Fibroblast of the conjunctiva (primary cell): ENCODE data around the gene DRICH1.
A peak's percentile ranks its signal among the peaks of the same experiment; 100 is the strongest.
"Not testable (repeated sequence)": the region's sequence is repeated elsewhere in the genome, so short reads cannot be mapped to it uniquely, and the experiment has no call there.

Experiments used
- DNase-seq: peaks from one replicate; pipeline ENCODE4 v3.0.0-alpha.2; 2010; ENCODE audit warnings: low read depth

Gene DRICH1

DNA sequence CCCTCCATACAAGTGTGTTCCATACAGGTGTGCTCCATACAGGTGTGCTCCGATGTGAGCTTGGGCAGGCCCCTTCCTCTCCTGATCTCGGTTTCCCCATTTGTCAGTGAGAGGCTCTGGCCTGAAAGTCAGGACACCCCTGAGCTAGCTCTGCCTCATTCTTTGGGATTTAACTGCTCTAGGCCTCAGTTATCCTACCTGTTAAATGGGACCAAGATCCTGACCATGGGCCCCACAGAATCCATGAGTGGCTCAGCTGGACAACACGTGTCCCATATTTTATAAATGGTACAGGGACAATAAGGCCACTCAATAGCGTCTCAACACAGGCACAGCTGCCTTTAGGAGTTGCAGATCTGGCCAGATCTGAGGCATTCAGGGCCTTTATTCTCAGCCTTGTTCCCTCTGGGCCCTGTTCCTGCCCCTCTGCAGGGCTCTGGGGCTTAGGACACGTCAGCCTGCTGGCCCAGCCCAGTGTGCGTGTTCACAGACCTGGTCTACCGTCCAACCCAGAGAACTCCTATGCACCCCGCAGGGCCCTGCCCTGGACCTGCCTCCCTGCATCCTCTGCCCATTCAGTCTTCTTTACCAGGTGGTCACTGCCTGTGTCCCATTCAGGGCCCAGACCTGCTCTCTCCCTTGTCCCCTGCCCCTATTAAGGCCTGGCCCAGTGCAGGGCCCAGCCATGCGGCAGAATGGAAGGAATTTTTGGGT lies 33.2 kb downstream of the DRICH1 start:
- DNase-seq: no peak

DNA sequence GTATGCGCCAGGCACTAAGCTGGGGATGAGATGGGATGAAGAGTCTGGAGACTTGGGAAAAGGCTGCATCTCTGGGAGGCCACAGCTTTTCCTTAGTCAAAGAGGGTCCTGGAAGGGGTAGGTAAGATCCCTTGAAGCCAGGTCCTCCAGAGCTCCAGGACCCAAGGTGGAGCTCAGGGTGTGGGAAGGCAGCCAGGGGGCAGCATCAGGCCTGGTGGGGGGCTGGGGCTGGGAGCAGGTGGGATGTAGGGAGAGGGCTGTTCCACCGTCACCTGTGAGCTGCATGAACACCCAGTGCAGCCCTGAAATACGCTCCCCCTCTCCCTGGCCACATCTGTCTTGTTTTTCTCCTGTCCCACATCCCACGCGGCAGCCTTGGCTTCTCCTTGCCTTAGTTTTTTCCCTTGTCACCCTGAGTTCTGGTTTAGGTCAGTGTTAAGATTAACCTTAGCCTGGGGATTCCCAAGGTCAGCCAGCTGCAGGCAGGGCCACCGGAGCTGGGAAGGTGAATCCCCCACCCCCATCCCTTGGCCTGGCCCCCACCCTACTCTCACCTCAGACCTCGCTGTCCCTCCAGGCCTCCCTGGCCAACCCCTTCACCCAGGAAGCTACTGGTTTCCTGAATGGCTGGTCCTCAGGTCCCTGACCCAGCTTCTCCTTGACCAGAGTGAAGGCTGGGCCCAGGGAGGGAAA lies 34.4 kb downstream of the DRICH1 start:
- not testable (repeated sequence) for DNase-seq

DNA sequence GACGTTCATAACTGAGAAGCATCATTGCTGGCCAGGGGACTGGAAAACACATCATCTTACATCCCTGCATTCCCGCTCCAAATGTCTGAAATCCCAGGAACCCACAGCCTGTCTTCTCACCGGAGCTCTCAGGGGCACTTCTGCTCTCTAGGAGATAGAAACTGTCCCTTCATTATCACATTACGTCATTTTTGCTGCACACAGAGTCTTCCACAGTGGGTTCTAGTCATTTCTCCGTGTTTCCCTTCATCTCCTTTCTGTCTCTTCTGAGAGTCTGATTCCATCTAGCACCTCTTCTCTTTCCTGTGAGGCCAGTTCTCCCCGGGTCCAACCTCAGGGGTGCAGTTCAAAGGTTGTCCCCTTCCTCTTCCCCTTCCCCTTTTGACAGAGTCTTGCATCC lies 36.2 kb downstream of the DRICH1 start:
- not testable (repeated sequence) for DNase-seq

GRCh38 chr22:23591846-23592245 lies 40.3 kb downstream of the DRICH1 start:
- no peak for DNase-seq

GRCh38 chr22:23591201-23591791 lies 40.8 kb downstream of the DRICH1 start:
- DNase-seq: peak; percentile 48

GRCh38 chr22:23583836-23584235 lies 48.3 kb downstream of the DRICH1 start:
- no peak for DNase-seq

GRCh38 chr22:23583153-23583552 lies 49.0 kb downstream of the DRICH1 start:
- DNase-seq: no peak

GRCh38 chr22:23581260-23581650 lies 50.9 kb downstream of the DRICH1 start:
- no peak for DNase-seq

DNA sequence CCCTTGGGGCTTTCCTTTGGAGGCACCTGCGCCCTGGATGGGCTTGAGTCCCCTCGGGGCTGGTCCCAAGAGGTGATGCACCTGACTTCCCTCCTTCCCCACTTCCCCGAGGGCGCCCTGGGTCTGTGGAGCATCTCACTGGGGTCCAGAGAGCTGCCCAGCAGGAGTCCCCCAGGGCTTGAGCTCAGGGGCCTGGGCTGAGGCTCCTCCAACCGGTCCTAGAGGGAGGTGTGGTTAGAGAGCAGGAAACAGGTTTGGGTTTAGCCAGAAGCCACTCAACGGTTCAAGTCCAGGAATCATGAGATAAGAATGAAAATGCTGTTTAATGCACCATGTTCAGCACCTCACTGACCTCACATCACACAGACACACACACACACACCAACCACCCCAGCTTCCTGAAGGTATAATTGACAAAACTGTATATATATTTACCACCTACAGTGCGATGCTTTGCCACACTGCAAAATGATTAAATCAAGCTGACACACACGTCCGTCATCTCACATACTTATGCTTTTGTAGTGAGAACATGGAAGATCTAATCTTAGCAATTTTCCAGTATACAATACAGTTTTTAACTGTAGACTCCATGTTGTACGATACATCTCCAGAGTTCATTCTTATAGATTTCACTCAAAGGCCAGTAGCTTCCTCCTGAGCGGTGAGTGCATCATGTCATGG lies 51.4 kb downstream of the DRICH1 start:
- DNase-seq: no peak

- DNase-seq: no peak
Measured at GRCh38 chr22:23579870-23580575, 52.1 kb downstream of the DRICH1 start, which contains the start of gene IGLL1. IGLL1 (minus strand) TSS chr22:23580290; CDS start chr22:23580190, 100 bp downstream.

DNA sequence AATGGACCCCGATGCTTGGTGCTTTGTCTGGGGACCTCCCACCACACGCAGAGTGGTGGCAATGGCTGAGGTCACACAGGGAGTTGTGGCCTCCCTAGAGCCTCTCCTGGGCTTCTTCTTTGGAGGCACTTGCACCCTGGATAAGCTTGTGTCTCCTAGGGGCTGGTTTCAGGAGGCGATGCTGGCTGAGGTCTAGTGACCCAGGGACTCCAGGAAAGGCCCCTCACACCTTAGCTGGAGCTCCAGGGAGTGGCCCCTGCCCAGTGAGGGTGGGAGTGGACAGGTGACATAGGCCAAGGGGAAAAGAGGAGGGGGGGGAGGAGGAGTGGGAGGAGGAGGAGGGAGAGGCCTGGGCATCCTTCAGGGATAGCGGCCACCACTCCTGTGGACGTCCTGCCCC lies 52.8 kb downstream of the DRICH1 start:
- DNase-seq: no peak

DNA sequence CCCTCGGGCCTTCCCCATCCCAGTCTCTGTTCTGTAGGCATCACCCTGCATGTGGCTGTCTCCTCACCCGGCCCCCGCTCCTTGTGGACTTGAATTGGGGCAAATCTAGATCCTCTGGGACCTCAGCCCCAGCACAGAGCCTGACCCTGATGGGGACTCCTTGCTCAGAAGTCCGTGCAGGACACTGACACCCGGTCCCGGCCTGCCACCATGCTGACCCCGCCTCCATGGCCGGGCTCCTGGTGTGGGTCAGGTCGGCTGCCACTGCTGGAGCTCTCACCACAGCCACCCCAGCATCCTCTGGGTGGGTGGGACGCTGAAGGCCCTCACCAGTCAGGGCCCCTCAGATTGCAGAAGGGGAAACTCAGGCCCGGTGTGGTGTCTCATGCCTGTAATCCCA lies 53.8 kb downstream of the DRICH1 start:
- DNase-seq: no peak

DNA sequence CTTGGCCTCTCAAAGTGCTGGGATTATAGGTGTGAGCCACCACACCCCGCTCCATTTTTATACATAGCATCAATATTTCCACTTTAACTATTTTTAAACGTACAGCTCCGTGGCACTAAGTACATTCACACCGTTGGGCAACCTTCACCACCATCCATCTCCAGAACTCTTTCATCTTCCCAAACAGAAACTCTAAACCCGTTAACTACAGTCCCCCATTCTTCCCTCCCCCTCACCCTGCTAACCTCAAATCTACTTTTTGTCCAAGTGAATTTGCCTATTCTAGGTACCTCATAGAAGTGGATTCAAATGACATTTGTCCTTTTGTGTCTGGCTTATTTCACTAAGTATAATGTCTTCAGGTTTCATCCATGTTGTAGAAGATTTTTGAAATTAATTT lies 55.4 kb downstream of the DRICH1 start:
- DNase-seq: no peak

- no peak for DNase-seq
Measured at GRCh38 chr22:23575601-23576000, 56.5 kb downstream of the DRICH1 start.

DNA sequence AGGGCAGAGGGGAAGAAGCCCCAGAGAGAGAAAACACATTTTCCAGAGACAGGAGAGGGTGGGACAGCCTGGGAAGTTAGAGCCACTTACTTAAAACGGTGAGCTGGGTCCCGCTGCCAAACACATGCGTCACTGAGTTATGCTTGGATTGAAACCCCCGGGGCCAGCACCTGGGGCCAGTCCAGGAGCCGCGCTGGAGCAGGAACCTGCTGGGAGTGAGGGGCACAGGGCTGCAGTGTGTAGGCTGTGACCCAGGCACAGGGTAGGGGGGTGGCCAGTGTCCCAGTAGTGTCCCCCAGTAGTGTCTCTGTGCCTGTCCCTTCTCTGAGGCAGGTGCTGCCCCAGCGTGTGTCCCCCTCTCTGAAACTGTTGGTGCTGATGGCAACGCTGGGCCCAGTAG lies 57.2 kb downstream of the DRICH1 start:
- no peak for DNase-seq

- no peak for DNase-seq
Measured at GRCh38 chr22:23574371-23574811, 57.7 kb downstream of the DRICH1 start.

DNA sequence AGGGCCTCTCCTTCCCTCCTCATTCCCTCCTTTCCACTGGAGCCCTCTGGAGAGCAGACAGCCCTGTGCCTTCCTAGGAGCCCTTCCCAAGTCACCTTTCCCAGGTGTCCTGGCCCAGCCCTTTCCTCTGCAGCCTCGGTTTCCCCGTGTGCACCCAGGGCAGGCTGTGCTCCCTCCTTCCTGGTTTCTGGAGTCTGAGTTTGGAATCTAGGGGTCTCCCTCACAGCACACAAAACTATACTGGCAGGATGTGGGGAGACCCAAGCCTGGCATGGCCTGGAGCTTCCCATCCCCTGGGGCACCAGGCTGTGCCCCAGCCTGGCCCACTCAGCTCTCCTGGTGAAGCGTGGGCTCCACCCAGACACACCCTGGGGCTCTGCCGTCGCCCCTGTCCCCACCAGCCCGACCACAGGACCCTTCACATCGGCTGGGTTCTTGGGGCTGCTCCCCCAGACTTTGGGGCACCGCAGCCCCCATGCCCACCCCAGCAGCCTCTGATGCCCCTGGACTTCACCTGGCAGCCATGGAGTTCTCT lies 58.4 kb downstream of the DRICH1 start:
- not testable (repeated sequence) for DNase-seq

DNA sequence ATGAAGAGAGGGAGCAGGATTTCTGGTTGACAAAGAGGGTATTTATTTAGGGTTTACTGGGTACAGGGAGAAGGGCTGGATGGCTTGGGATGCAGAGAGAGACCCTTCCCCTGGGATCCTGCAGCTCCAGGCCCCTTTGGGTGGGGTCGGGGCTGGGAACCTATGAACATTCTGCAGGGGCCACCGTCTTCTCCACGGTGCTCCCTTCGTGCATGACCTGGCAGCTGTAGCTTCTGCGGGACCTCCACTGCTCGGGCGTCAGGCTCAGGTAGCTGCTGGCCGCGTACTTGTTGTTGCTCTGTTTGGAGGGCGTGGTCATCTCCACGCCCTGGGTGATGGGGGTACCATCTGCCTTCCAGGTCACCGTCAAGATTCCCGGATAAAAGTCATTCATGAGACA lies 59.0 kb downstream of the DRICH1 start:
- DNase-seq: not testable (repeated sequence)

DNA sequence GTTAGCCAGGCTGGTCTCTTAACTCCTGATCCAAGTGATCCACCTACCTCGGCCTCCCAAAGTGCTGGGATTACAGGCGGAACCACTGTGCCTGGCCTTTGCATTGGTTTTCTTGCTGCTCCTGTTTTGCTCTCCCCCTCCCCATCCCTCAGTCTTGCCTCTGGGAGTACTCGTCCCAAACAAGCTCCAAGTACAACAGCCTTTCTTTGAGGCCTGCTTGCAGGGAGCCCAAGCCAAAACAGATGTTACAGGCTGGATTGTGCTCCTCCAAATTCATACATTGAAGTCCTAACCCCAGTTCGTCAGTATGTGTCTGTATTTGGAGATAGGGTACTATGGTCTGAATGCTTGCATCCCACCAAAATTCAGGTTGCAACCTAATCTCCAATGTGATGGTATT lies 60.6 kb downstream of the DRICH1 start:
- DNase-seq: no peak

DNA sequence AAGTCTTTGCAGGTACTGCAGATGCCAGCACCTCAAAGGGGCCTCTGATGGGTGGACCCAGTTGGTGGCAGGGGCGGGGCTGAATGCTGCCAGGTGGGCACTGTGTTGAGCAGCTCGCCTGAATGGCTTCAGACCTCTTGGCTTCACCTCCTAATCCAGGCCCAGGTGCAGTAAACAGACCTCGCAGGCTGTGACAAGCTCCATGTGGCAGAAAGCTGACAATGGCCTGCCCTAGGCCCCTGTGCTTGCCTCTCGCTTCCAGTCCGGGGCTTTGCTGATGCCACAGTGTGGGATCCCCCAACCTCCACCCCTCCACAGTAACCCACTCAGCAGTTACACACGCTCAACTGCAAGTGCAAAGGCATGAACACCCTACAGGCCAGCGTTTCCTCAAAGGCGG lies 61.4 kb downstream of the DRICH1 start:
- DNase-seq: no peak

GRCh38 chr22:23569716-23570115 lies 62.4 kb downstream of the DRICH1 start:
- DNase-seq: no peak

- DNase-seq: no peak
Measured at GRCh38 chr22:23569291-23569690, 62.8 kb downstream of the DRICH1 start.
